ENCODE measurements around the gene R3HDML.
A peak's percentile ranks its signal among the peaks of the same experiment; 100 is the strongest.

The R3HDML gene

GRCh38 chr20:44364780-44365179 lies 27.9 kb downstream of the R3HDML start:
- DNase-seq: no peak

GRCh38 chr20:44367746-44368145 lies 30.9 kb downstream of the R3HDML start:
- no peak for DNase-seq

- no peak for DNase-seq
Measured at GRCh38 chr20:44370639-44371218, 33.9 kb downstream of the R3HDML start.

GRCh38 chr20:44382641-44383040 lies 45.8 kb downstream of the R3HDML start:
- DNase-seq: no peak

- peak; percentile 84 for DNase-seq
Measured at GRCh38 chr20:44384423-44385027, 47.7 kb downstream of the R3HDML start.

GRCh38 chr20:44388466-44389023 lies 51.7 kb downstream of the R3HDML start:
- DNase-seq: peak; percentile 74

- DNase-seq: no peak
Measured at GRCh38 chr20:44389871-44390270, 53.0 kb downstream of the R3HDML start.

- no peak for DNase-seq
Measured at GRCh38 chr20:44390280-44390679, 53.4 kb downstream of the R3HDML start.

- DNase-seq: no peak
Measured at GRCh38 chr20:44392088-44392775, 55.4 kb downstream of the R3HDML start.

GRCh38 chr20:44392776-44393607 lies 56.1 kb downstream of the R3HDML start:
- DNase-seq: no peak

GRCh38 chr20:44393608-44394451 lies 57.0 kb downstream of the R3HDML start:
- DNase-seq: no peak

- no peak for DNase-seq
Measured at GRCh38 chr20:44394452-44394701, 57.5 kb downstream of the R3HDML start.

- no peak for DNase-seq
Measured at GRCh38 chr20:44394702-44395460, 58.0 kb downstream of the R3HDML start.

GRCh38 chr20:44395461-44396340 lies 58.9 kb downstream of the R3HDML start:
- DNase-seq: no peak

- no peak for DNase-seq
Measured at GRCh38 chr20:44396369-44397130, 59.7 kb downstream of the R3HDML start.

GRCh38 chr20:44398335-44398734 lies 61.5 kb downstream of the R3HDML start:
- DNase-seq: no peak

- no peak for DNase-seq
Measured at GRCh38 chr20:44399446-44399845, 62.6 kb downstream of the R3HDML start.

GRCh38 chr20:44400671-44400969 lies 63.8 kb downstream of the R3HDML start:
- no peak for DNase-seq

All from suppressor macrophage treated with lipopolysaccharide for 4 hours (primary cell).